HG03039 (cell line): ENCODE results near the gene RET.
"Not testable (repeated sequence)": the region's sequence is repeated elsewhere in the genome, so short reads cannot be mapped to it uniquely, and the experiment has no call there.

Experiments used
- ATAC-seq: cut with Tn5 transposase; IDR thresholded peaks from one replicate; pipeline ENCODE4 v1.9.1; 2021; ENCODE audit warnings: mild to moderate bottlenecking, moderate library complexity; ENCODE audit not compliant: unreplicated experiment

The RET gene

DNA sequence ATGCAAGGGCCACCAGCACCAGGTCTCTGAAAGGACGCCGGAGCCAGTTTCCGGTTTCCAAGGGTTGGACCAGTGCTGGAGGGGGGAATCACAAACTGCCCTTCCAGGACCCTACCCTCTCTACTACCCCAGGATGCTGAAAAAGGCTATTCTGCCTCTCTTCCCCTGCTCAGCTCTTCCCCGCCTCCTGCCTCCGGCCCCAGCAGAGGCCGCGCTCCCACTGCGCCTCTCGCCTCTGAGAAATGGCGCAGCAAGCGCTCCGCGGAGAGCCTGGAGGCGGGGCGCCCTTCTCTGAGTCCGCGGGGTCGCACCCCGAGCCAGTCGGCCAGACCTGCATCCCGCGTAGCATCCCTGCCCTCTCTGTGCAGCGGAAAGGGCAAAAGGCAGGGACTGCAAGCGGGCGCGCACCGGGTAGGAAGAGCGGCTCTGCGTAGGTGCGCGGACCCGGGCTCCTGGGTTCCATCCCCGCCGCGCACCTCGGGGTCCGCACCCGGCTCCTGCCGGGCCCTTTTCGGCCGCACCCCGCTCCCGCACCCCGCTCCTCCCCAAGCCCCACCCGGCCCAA is 476 bp upstream of the RET start:
- ATAC-seq: no peak

DNA sequence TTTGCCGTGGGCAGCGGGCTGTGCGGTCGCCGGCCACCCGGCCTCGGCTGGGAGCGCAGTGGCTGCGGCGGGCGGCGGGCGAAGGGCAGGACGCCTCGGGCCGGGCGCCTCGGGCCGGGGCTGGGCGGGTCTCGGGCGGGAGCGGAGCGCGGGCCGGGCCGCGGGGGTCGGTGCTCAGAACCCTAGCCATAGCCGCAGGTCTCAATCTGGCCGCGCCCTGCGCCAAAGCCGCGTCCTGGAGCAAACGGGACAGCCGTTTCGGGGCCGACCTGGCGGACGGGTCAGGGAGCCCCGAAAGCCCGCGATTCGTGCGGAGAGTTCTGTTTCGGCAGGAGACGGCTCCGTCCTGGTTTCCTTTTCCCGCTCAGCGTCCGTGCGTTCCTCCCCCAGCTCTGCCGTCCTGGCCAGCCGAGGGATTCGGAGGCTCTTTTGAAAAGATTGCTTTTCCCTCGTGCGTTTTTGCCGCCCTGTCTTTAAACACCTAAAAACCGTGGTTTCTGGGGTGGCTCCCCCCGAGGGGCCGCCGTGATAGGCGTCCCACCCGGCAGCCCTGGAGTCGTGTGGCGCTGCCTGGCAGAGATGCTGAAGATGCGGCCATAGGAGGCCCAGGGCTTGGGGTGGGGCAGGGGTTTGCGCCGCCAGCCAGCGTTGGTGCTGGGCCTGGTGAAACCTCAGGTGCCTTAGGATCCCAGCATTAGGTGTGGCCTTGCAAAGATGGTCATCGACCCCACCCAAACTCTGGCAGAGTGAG is 727 bp downstream of the RET start:
- no peak for ATAC-seq

DNA sequence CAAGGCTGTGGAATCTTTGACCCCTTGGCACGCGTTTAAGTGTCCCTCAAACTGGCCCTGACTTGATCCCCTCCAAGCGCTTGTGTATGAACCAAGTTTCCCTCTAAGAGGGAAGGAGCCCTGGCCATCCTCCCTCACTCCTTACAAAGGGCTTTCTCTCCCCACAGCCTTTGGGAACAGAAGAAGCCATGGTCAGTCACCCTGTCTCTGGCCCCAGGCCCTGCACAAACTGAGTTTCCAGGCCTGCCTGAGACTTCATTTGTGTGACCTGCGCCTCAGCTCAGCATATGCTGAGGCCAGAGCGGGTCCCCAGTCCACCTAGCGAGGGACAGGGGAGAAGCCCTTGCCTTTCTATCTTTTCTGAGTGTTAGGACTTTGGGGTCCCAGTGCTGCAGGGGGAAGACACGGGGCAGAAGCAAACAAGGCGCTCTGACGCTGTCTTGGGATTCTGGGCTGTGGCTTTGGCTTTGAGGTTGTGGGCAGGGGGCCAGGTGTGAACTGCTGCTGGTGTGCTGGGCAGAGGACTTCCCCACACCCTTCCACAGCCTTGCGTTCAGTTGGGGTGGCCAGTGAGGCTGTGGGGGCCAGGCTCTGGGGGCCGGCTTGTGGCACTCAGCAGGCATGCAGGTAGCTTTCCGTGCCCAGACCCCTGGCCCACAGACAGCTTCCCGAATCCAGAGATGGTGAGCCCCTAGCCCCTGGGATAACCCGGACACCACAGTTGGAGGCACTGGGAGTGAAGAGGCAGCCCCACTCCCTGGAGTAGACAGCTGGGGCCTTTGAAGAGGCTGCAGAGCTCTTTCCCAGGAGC is 1.5 kb downstream of the RET start:
- ATAC-seq: no peak

DNA sequence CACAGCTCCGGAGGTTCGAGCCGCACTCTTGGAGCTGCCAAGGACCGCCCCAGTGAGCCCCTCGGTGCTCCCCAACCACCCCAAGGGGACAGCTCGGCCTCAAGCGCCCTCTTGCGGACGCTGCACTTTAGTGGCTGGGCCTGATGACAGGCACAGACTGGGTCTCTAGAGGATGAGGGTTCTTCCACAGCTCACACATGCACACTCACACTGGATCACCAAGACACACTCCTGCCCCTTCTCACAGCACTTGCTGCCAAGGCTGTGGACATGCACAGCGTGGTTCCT is 2.1 kb downstream of the RET start:
- no peak for ATAC-seq

DNA sequence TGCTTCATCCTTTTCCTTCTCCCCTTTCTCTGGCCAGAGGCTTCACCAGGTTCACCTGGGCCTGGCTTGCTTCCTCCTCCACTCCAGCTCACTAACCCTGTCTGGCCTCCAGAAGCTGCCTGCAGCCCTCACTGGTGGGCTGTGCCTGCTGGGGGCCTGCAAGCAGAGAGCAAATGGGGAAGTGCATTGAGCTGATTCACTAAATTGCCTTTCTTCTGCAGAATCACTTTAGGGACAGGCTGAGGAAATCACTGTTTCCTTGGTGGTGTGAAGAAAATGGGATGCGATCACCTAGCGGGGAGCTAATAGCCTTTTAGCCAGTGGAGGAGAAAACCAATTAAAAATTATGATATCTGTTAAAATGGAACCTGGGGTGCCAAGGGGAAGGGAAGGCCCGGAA is 3.0 kb downstream of the RET start:
- no peak for ATAC-seq

DNA sequence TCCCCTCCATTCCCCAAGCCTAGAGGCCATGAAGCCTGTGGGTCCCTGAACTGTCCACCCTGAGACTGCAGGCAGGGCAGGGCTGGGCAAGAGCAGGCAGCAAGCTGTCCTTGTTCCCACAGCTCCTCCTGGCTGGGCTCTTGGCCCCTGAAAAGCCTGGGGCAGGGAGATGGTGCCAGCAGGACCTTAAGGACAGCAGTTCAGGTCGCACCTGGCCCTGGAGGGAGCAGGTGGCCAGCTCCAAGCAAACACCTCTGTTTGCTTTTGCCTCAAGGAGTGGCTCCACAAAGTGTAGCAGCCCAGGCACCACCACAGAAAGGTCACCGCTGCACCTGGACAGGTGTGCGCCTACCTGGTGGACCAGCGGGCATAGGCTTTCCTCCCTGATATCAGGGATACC is 5.2 kb downstream of the RET start:
- no peak for ATAC-seq

DNA sequence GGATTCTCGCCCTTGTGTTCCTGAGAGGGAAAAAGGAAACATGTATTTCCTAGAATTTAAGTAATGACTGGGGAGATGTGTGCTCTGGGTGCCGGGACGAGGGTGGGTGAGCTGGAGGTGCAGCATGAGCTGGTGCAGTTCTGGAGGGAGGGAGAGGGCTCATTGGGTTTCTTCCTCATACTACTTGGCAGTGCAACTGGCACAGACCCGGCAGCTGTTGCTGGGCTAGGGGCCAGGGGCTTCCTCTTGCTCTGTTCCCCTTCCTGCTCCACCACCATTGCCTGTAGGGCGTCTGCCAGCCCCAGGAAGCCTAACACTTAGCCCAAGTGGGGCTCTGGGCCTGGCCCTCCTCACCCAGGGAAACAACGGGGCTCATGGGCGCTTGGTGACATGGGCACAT is 5.9 kb downstream of the RET start:
- no peak for ATAC-seq

DNA sequence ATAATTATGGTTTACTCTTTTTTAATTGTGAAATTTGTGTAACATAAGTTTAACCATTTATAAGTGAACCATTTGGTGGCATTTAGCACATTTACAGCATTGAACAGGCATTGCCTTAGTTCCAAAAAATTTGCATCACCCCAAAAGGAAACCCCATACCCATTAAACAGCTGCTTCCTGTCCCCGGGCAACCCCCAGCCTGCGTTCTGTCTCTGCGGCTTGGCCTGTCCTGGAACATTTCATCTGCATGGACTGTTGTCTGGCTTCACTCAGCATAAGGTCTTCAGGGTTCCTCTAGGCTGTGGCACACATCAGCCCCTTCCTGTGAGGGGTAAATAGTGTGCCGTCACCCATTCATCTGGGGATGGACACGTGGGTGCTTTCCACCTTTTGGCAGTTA is 6.9 kb downstream of the RET start:
- ATAC-seq: no peak

DNA sequence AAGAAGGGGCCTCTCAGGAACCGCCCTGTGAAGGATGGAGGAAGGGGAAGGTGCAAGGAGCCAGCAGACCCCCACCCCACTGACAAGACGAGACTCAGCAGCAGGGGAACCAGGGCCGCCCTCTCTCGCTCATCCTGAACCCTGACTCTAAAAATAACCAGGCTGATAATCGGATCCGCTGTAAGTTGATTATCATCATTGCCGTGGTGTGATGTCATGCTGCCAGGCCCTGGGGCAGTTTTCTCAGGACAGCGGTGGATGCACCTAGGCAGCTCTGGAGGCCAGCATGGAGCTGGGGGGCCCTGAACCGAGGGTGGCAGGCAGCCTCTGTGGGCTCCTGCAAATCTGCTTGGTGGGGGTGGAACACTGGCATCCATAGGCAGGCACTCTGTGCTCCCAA is 7.9 kb downstream of the RET start:
- ATAC-seq: no peak

DNA sequence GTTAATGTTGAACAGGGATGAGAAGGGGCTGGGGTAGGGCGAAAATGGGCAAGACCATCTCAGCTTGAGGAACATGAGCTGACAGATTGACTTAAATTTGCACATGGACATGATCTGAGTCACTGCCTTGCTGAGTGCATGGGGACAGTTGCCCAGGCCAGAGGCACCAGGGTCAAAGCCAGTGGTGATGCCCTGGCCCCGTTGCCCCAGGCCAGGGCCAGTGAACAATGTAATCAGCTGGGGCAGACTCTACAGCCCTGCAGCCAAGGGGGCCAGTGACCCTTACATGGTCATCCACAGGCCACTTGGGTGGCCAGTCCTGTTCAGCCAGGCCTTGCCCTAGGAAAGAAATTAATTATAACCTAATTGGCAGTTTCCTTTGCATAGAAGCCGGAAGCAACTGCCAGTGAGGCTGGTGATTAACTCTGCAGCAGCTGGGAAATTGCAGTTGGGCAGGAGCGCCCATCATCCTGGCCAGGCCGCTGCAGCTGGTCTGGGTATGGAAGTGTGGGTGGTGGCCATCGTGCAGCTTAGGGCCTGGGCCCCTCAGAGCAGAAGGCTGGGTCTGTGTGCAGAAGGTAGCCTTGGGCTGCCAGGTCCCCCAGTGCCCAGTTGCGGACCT is 9.6 kb downstream of the RET start:
- no peak for ATAC-seq

DNA sequence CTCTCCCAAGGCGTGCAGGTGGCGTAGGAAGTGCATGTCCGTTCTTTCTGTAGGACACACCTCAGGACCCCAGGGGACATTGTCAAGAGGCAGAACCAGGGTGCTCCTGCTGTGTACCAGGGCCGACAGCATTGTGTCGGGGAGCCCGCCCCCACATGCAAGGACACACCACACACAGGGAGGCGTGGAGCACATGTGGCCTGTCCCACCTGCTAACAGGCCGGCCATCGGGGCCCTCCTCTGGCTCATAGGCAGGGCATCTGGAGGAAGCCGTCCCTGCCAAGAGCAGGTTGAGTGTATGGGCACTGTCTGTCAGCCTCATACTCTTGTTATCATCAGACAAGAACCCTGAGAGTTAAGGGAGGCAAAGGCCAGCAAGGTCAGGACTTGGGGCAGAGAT is 12.7 kb downstream of the RET start:
- ATAC-seq: no peak

DNA sequence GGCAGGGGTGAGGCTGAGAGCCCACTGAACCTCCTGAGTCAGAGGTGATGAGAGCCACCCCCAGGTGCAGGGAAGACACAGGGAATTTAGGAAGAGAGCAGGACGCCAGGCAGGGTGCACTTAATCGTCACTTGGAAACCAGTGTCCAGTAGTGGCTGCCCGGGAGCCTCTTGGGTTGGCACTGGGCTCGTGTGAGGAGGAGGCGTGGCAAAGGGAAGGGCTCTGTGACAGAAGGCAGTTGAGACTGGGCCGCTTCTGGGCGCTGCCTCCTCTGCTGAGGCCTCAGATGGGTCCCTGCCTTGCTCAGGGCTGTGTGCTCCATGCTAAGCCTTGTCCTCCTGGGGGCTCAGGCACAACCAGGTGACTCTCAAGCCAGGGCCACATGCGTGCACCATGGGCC is 13.3 kb downstream of the RET start:
- no peak for ATAC-seq

DNA sequence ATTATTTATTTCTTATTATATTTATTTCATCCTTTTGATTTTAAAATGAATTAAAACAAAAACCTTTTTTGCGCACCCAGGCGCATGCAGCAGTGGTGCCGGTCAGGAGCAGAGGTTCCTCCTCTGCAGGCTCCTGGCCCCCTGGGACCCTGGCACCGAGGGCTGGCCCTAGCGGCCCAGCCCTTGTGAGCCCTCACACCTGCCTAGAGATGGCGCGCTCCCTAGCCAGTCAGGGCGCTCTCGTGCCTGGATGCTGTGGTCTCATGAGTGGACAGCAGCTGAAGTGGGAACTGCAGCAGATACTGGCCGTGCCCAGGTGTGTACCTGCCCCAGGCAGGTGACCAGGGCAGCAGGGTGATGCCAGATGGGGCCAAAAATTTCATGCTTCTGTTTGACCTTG is 13.8 kb downstream of the RET start:
- ATAC-seq: no peak

DNA sequence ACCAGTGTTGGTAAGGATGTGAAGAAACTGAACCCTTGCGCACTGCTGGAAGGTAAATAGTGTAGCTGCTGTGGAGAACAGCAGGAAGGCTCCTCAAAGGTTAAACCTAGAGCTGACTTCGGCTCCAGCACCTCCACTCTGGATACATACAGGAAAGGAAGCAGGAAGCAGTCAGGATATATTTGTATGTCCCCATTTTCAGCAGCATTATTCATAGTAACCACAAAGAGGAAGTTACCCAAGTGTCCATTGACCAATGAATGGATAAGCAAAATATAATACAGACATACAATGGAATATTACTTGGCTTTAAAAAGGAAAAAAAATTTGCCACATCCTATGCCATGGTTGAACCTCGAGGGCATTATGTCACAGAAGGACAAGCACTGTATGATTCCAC is 15.0 kb downstream of the RET start:
- ATAC-seq: no peak

DNA sequence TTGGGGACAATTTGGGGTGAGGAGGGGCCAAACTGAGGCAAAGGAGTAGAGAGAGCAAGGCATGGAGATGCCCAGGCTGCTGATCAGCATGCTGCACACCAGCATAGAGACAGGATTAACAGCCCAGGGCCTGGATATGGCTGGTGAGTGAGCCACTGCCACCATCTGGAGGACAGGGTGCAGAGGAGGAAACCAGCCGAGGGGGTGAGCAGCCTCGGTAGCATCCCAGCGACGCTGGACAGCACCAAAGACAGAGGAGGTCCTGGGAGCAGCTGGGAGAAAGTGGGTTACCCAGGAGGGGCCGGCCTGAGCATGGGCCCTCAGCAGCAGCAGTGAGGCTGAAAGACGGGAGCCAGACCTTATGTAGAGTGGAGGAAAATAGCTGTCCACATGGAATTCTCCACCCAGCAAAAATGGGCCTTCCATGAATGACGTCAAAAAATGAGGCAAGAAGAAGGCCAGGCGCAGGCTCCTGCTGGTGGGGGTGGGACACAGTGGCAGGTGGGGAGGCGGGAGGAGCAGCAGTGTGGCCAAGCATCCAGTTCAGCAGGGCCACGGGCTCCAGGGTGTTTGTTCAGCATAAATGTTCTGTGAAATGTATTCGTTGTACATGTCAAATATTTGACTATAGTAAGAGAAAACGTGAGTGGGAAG is 16.7 kb downstream of the RET start:
- ATAC-seq: no peak

DNA sequence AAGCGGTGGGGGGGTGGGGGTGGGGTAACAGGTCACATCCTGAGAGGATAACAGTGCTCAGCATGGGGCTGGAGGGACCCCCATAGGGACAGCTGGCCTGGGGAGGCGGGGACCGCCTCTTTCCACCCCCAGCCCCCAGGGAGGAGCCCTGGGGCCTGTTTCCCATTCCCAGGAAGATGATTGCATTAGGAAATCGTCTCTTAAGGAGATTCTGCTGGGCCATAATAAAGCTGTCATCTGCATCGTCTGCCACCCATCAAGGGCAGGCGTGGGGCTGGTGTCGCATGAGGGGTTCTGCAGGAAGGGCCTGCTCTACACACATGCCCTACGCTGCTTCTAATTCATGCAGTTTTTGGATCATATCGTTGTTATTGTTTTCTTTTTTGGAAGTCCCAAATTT is 17.2 kb downstream of the RET start:
- ATAC-seq: no peak

DNA sequence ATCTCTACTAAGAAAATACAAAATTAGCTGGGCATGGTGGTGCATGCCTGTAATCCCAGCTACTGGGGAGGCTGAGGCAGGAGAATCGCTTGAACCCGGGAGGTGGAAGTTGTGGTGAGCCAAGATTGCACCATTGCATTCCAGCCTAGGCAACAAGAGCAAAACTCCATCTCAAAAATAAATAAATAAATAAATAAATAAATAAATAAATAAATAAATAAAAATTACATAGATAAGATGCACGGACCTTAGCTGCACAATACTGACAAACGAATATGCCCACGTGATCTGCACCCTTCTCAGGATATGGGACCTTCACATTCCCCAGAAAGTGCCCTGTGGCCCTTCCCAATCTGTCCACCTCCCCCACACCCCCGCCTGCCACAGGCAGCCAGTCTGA is 22.5 kb downstream of the RET start:
- not testable (repeated sequence) for ATAC-seq

DNA sequence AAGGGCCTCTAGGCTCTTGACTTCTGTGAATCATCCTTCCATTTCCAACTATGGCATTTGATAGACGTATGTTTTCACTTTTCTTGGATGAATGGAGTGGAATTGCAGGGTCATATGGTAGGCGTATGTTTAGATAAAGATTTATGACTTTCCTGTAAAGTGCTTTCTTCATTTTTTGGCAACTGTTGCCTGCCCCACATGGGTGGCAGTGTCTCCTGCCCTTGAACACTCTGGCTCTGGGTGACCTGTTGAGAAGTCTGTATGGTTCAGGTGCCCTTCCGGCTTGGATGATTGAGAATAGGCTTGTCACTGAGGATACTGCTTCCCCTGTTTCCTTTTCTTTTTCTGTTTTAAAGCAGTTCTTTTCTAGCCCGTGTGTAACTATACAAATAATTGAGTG is 23.1 kb downstream of the RET start:
- no peak for ATAC-seq

DNA sequence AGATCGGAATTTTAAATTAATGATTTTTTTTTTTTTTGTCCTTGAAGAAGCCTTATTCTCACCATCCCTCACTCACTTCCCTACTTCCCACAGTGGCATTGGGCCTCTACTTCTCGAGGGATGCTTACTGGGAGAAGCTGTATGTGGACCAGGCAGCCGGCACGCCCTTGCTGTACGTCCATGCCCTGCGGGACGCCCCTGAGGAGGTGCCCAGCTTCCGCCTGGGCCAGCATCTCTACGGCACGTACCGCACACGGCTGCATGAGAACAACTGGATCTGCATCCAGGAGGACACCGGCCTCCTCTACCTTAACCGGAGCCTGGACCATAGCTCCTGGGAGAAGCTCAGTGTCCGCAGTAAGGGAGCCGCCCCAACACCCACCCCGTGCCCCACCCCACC is 23.5 kb downstream of the RET start:
- ATAC-seq: no peak

DNA sequence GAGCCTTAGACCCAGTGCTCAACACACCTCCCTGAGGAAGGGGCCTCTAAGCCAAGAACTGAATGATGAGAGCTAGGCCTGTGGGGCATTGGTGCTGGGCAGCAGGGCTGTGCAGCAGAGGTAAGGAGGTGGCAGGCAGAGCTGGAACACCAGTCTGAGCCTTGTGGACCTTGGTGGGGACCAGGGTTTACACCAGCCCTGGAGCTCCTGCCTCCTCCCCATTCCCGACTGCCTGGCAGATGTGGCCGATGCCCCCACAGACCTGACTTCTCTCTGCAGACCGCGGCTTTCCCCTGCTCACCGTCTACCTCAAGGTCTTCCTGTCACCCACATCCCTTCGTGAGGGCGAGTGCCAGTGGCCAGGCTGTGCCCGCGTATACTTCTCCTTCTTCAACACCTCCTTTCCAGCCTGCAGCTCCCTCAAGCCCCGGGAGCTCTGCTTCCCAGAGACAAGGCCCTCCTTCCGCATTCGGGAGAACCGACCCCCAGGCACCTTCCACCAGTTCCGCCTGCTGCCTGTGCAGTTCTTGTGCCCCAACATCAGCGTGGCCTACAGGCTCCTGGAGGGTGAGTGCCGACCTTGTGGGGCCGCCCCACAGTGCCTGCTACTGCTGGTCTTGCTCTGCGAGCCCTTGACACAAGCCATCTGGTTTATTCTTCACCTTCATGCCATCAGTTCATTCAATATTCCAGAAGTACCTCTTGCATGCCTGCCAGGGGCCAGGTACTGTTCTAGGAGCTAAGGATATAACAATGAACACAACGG is 25.4 kb downstream of the RET start:
- ATAC-seq: no peak
